K562 (cell line): ENCODE data around the gene PNKD. TPM values are rescaled to one million over a fixed set of nuclear protein-coding genes. Genes with fewer than 3 reads are reported as not detected.

Experiments
- ARID1B ChIP-seq: fragments of 450-650 bp; IDR thresholded peaks from 2 replicates; pipeline ENCODE4 v1.6.1; 2016; ENCODE audit warnings: antibody characterized with exemption, mild to moderate bottlenecking, inconsistent platforms
- ATF1 ChIP-seq, 2 experiments: fragments of 450-650 bp in 1 of 2; IDR thresholded peaks; 2 replicates each; pipeline ENCODE4 v1.6.1; 2016; ENCODE audit warnings: missing compliant biosample characterization in 1 of 2, missing genetic modification characterization in 1 of 2
- GMEB1 ChIP-seq: fragments of 250-450 bp; sonication (Bioruptor Pico); IDR thresholded peaks from 2 replicates; pipeline ENCODE4 v1.4.0; 2020; ENCODE audit warnings: mild to moderate bottlenecking
- GTF2F1 ChIP-seq: IDR thresholded peaks from 2 replicates; pipeline ENCODE4 v1.6.1; 2011; ENCODE audit warnings: low read depth, low read length, improper control_type of control experiment
- HNRNPH1 ChIP-seq: fragments of 200-400 bp; formaldehyde crosslinking; optimal IDR thresholded peaks from 2 replicates; pipeline ENCODE3; 2017; ENCODE audit warnings: low read depth, mild to moderate bottlenecking, low read length, moderate library complexity
- IRF1 ChIP-seq: sonication (generic); formaldehyde crosslinking; IDR thresholded peaks from 2 replicates; pipeline ENCODE4 v1.8.0; 2022; ENCODE audit warnings: missing genetic modification reagents, mild to moderate bottlenecking, borderline replicate concordance
- JUND ChIP-seq, 2 experiments: IDR thresholded peaks; 2 replicates in 1 of 2; 3 replicates in 1 of 2; pipeline ENCODE4 v1.6.1; 2011; ENCODE audit warnings: borderline replicate concordance in 2 of 2, low read depth in 2 of 2, low read length in 2 of 2, improper control_type of control experiment in 1 of 2, missing biosample characterization in 1 of 2, missing genetic modification characterization in 1 of 2, missing genetic modification reagents in 1 of 2
- MAFK ChIP-seq: IDR thresholded peaks from 2 replicates; pipeline ENCODE4 v1.6.1; 2011; ENCODE audit warnings: low read length, improper control_type of control experiment
- MXI1 ChIP-seq: IDR thresholded peaks from 2 replicates; pipeline ENCODE4 v1.6.1; 2011; ENCODE audit warnings: low read depth, mild to moderate bottlenecking, improper control_type of control experiment, low read length
- NCOA4 ChIP-seq: fragments of 450-650 bp; IDR thresholded peaks from 2 replicates; pipeline ENCODE4 v1.6.1; 2018; ENCODE audit warnings: mild to moderate bottlenecking; ENCODE audit not compliant: partially characterized antibody
- PURB ChIP-seq: sonication (generic); formaldehyde crosslinking; IDR thresholded peaks from 2 replicates; pipeline ENCODE4 v1.9.0; 2021; ENCODE audit warnings: low read depth, mild to moderate bottlenecking, missing genetic modification reagents
- RFX7 ChIP-seq: fragments of 250-450 bp; sonication (Bioruptor Pico); IDR thresholded peaks from 2 replicates; pipeline ENCODE4 v1.5.1; 2021; ENCODE audit warnings: mild to moderate bottlenecking
- TSC22D4 ChIP-seq: fragments of 450-650 bp; IDR thresholded peaks from 2 replicates; pipeline ENCODE4 v1.6.1; 2016; ENCODE audit warnings: missing genetic modification characterization, missing biosample characterization, control low read depth
- ZBTB12 ChIP-seq: fragments of 250-450 bp; sonication (Bioruptor Pico); IDR thresholded peaks from 2 replicates; pipeline ENCODE4 v1.4.0; 2020
- ZNF263 ChIP-seq: sonication (generic); formaldehyde crosslinking; IDR thresholded peaks from 2 replicates; pipeline ENCODE4 v1.8.0; 2022; ENCODE audit warnings: mild to moderate bottlenecking, missing genetic modification reagents, borderline replicate concordance
- ZNF311 ChIP-seq: fragments of 250-450 bp; sonication (Bioruptor Pico); IDR thresholded peaks from 2 replicates; pipeline ENCODE4 v1.4.0; 2020; ENCODE audit warnings: mild to moderate bottlenecking, moderate library complexity
- ZNF449 ChIP-seq: fragments of 250-450 bp; sonication (Bioruptor Pico); IDR thresholded peaks from 2 replicates; pipeline ENCODE4 v1.8.0; 2022; ENCODE audit warnings: moderate library complexity, mild to moderate bottlenecking, inconsistent platforms
- ZNF639 ChIP-seq, 2 experiments: fragments of 200-800 bp in 1 of 2; sonication (Bioruptor generic) in 1 of 2; sonication (generic) in 1 of 2; formaldehyde crosslinking in 1 of 2; IDR thresholded peaks in 1 of 2; conservative IDR thresholded peaks in 1 of 2; 2 replicates each; pipeline versions ENCODE4 v1.5.0 to v1.6.1; 2016 to 2020; ENCODE audit warnings: missing compliant biosample characterization in 1 of 2, missing genetic modification characterization in 1 of 2, missing genetic modification reagents in 1 of 2
- polyA plus RNA-seq, 8 experiments: library from polyadenylated mRNA; depleted of rRNA in 4 of 8; stranded (reverse) in 5 of 8; unstranded in 3 of 8; fragments of >200 nt; fragmentation: Nextera tagmentation in 2 of 8; fragmentation: Illumina TruSeq in 1 of 8; extraction: Ambion mirVana in 2 of 8; extraction: Trizol in 1 of 8; gene quantifications; 2 replicates each; pipeline versions ENCODE4 v1.2.1 to v1.2.3, GENCODE V29; 2011 to 2014; ENCODE audit warnings: inconsistent platforms in 1 of 8, missing spikeins in 1 of 8
- total RNA-seq, 7 experiments: library from RNA; depleted of rRNA in 6 of 7; stranded (reverse); fragments of >200 nt in 6 of 7; fragmentation: Illumina TruSeq in 2 of 7; extraction: Trizol in 2 of 7; gene quantifications; 2 replicates each; pipeline versions ENCODE4 v1.2.1 to v1.2.3, GENCODE V29; 2011 to 2021; ENCODE audit warnings: low replicate concordance in 1 of 7

PNKD gene
- total and polyA plus RNA-seq, 9 of the 15 experiments (the other 6 are each of a cell fraction or from before 2014, with no cell fraction given) = 26.0 to 105 (median 60.1) TPM

- TF ChIP-seq ZBTB12 (CRISPR knock-in tag) (no peak), ZNF311 (no peak), TSC22D4 (tag) (no peak), ARID1B (peak; percentile 37; the same call in 1 of the 2 replicates), ZNF639 (CRISPR knock-in tag; conservative IDR thresholded peaks at IDR 0.05 in 1 of 2, IDR thresholded peaks at IDR 0.05 in 1 of 2) (no peak), PURB (CRISPR knock-in tag) (no peak), ZNF449 (CRISPR knock-in tag) (no peak), ZNF263 (CRISPR knock-in tag) (no peak), GTF2F1 (no peak), GMEB1 (no peak), ATF1 (CRISPR knock-in tag; IDR thresholded peaks at IDR 0.05) (no peak), ATF1 (tag; IDR thresholded peaks at IDR 0.05) (peak; percentile 16; the same call in 1 of the 2 replicates), MAFK (no peak), HNRNPH1 (no peak), RFX7 (CRISPR knock-in tag) (no peak), NCOA4 (no peak), MXI1 (no peak), IRF1 (CRISPR knock-in tag) (no peak), JUND (IDR thresholded peaks at IDR 0.05; ENCODE audit: borderline replicate concordance, low read depth, low read length) (no peak; the same call in 1 of the 2 replicates), JUND (tag; IDR thresholded peaks at IDR 0.05; ENCODE audit: borderline replicate concordance, low read depth, low read length) (peak; percentile 56; the same call in 2 of the 3 replicates)
Observed at GRCh38 chr2:218393750-218394290, 123.5 kb downstream of the PNKD start (continued).
